A549 (cell line): ENCODE data around the gene GCG. TPM values are rescaled to one million over a fixed set of nuclear protein-coding genes. Genes with fewer than 3 reads are reported as not detected.

Experiments
- ATAC-seq, 2 experiments: fragments of 200-7000 bp in 1 of 2; fragments of >200 bp in 1 of 2; cut with Nextera tagmentation in 1 of 2; cut with Tn5 transposase in 1 of 2; 3 replicates each; pipeline versions ENCODE4 v1.8.0 to v1.9.1; 2018 to 2020; ENCODE audit warnings: mild to moderate bottlenecking in 1 of 2, moderate library complexity in 1 of 2
- CTCF ChIA-PET: fragments of 300-600 bp; sonication (Branson Sonifier 250); formaldehyde crosslinking; extraction: SDS; loops from one replicate; lab custom pipeline; 2021; ENCODE audit warnings: antibody characterized with exemption, inconsistent platforms; lab: Yijun Ruan, JAX
- POLR2A ChIA-PET: fragments of 350-600 bp; formaldehyde crosslinking; extraction: SDS; loops from one replicate; lab custom pipeline; 2021; ENCODE audit warnings: antibody characterized with exemption, inconsistent platforms; lab: Yijun Ruan, JAX
- DNase-seq, 2 experiments: peaks; one replicate each; pipeline versions ENCODE4 v3.0.0 to v3.0.0-alpha.2; 2011 to 2016; ENCODE audit warnings: low read depth in 1 of 2, low spot score in 1 of 2
- FAIRE-seq: peaks from 2 replicates; lab custom pipeline; 2011; peaks lifted over from hg19 to GRCh38; lab: Jason Lieb, UNC
- H3K27ac ChIP-seq, 2 experiments: fragments of >200 bp; sonication (Bioruptor Twin); formaldehyde crosslinking; 3 replicates each; pipeline ENCODE4 v1.5.1; 2016 to 2017
- H3K4me1 ChIP-seq: fragments of >200 bp; sonication (Bioruptor Twin); formaldehyde crosslinking; 3 replicates; pipeline ENCODE4 v1.6.1; 2016
- H3K4me2 ChIP-seq: fragments of >200 bp; sonication (Bioruptor Twin); formaldehyde crosslinking; 3 replicates; pipeline ENCODE4 v1.6.1; 2016
- H3K4me3 ChIP-seq: fragments of >200 bp; sonication (Bioruptor Twin); formaldehyde crosslinking; 3 replicates; pipeline ENCODE4 v1.5.1; 2016
- H3K9me3 ChIP-seq: fragments of >200 bp; sonication (Bioruptor Twin); formaldehyde crosslinking; 3 replicates; pipeline ENCODE4 v1.6.1; 2016
- ATOH8 ChIP-seq: fragments of 250-450 bp; sonication (Bioruptor Pico); IDR thresholded peaks from 2 replicates; pipeline ENCODE4 v1.5.0; 2020; ENCODE audit warnings: low read depth, mild to moderate bottlenecking, moderate library complexity
- CBX2 ChIP-seq: fragments of 200-600 bp; sonication (generic); IDR thresholded peaks from 2 replicates; pipeline ENCODE4 v1.6.1; 2016; ENCODE audit warnings: low read depth, mild to moderate bottlenecking, borderline replicate concordance
- CHD4 ChIP-seq: fragments of 200-600 bp; sonication (generic); IDR thresholded peaks from 2 replicates; pipeline ENCODE4 v1.6.1; 2016; ENCODE audit warnings: antibody characterized with exemption, mild to moderate bottlenecking, borderline replicate concordance
- CTCF ChIP-seq: fragments of >200 bp; sonication (Bioruptor Twin); formaldehyde crosslinking; IDR thresholded peaks from 3 replicates; pipeline ENCODE4 v1.5.1; 2016
- E2F6 ChIP-seq: IDR thresholded peaks from 2 replicates; pipeline ENCODE4 v1.6.1; 2012; ENCODE audit warnings: low read depth, borderline replicate concordance
- EHMT2 ChIP-seq: fragments of 200-600 bp; sonication (generic); IDR thresholded peaks from 2 replicates; pipeline ENCODE4 v1.6.1; 2016; ENCODE audit warnings: antibody characterized with exemption, low read depth, mild to moderate bottlenecking, moderate library complexity
- FOXS1 ChIP-seq: fragments of 250-450 bp; sonication (Bioruptor Pico); IDR thresholded peaks from 2 replicates; pipeline ENCODE4 v1.5.0; 2020; ENCODE audit warnings: mild to moderate bottlenecking, moderate library complexity
- HDAC2 ChIP-seq: fragments of 200-600 bp; sonication (generic); IDR thresholded peaks from 2 replicates; pipeline ENCODE4 v1.6.1; 2016
- HEYL ChIP-seq: fragments of 250-450 bp; sonication (Bioruptor Pico); IDR thresholded peaks from 2 replicates; pipeline ENCODE4 v1.8.0; 2021; ENCODE audit warnings: mild to moderate bottlenecking, moderate library complexity
- HOXB5 ChIP-seq: fragments of 250-450 bp; sonication (Bioruptor Pico); IDR thresholded peaks from 2 replicates; pipeline ENCODE4 v1.5.0; 2020; ENCODE audit warnings: mild to moderate bottlenecking, moderate library complexity
- KDM5A ChIP-seq: fragments of 200-600 bp; sonication (generic); IDR thresholded peaks from 2 replicates; pipeline ENCODE4 v1.6.1; 2016; ENCODE audit warnings: antibody characterized with exemption, mild to moderate bottlenecking
- MYC ChIP-seq: IDR thresholded peaks from 2 replicates; pipeline ENCODE4 v1.6.1; 2012; ENCODE audit warnings: mild to moderate bottlenecking, inconsistent platforms, low read length, improper control_type of control experiment, borderline replicate concordance
- NR3C1 ChIP-seq: fragments of >200 bp; sonication (Bioruptor Twin); formaldehyde crosslinking; IDR thresholded peaks from 3 replicates; pipeline ENCODE4 v1.6.1; 2017
- POLR2A ChIP-seq: IDR thresholded peaks from 2 replicates; pipeline ENCODE4 v1.6.1; 2012; ENCODE audit warnings: mild to moderate bottlenecking, low read length
- RAD21 ChIP-seq, 2 experiments: fragments of >200 bp in 1 of 2; sonication (Bioruptor Twin) in 1 of 2; formaldehyde crosslinking in 1 of 2; IDR thresholded peaks in 1 of 2; conservative IDR thresholded peaks in 1 of 2; 2 replicates in 1 of 2; 3 replicates in 1 of 2; pipeline ENCODE4 v1.6.1; 2012 to 2018; ENCODE audit warnings: inconsistent platforms in 1 of 2
- SMC3 ChIP-seq: fragments of >200 bp; sonication (Bioruptor Twin); formaldehyde crosslinking; IDR thresholded peaks from 3 replicates; pipeline ENCODE4 v1.6.1; 2018; ENCODE audit warnings: inconsistent platforms
- TP53 ChIP-seq: fragments of 250-450 bp; sonication (Bioruptor Pico); IDR thresholded peaks from 2 replicates; pipeline ENCODE4 v1.5.0; 2021; ENCODE audit warnings: mild to moderate bottlenecking, moderate library complexity
- ZFP36 ChIP-seq: fragments of 450-650 bp; IDR thresholded peaks from 2 replicates; pipeline ENCODE4 v1.6.1; 2014; ENCODE audit warnings: borderline replicate concordance; ENCODE audit not compliant: partially characterized antibody
- ZNF302 ChIP-seq: fragments of 250-450 bp; sonication (Bioruptor Pico); IDR thresholded peaks from 2 replicates; pipeline ENCODE4 v1.9.0; 2021; ENCODE audit warnings: inconsistent platforms, mild to moderate bottlenecking, moderate library complexity
- WGBS: methylation state at CpG from one replicate; pipeline ENCODE4 v1.1.6; 2017; ENCODE audit errors: missing lambda C conversion rate; 5-methylcytosine and 5-hydroxymethylcytosine counted together
- polyA plus RNA-seq, 4 experiments: library from polyadenylated mRNA; depleted of rRNA in 3 of 4; stranded (reverse); fragments of >200 nt; fragmentation: RNase III in 1 of 4; extraction: RNeasy Plus Mini Kit Qiagen cat#74134 plus additional on column Dnase treatment in 1 of 4; gene quantifications; 2 replicates in 3 of 4; 3 replicates in 1 of 4; pipeline ENCODE4 v1.2.3, GENCODE V29; 2011 to 2017
- TF ChIP-seq, protein P1 (sequence below): fragments of >200 bp; sonication (Bioruptor Twin); formaldehyde crosslinking; IDR thresholded peaks from 2 replicates; pipeline ENCODE4 v1.6.1; 2016

GCG gene
- polyA plus RNA-seq, 2 of the 4 experiments (the other 2 are of a cell fraction): not detected

DNA sequence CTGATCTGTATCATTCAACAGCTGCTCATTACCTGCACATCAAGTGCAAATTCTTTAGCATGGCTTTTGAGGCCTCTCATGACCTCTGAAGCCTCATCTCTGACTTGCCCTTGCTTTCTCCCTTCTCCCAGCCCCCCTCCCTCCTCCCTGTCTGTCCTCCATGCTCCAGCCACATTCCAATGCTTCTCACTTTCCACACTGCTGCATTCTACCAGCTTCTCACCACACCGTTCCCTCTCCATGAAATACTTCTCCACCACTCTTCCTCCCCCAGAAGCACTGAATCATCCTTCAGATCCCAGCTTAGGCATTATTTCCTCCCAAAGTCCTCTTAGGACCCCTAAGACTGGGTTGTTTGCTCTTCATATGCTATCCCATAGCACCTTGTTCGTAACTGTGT lies 26.9 kb downstream of the GCG start:
- ChIA-PET POLR2A (no interaction called here), CTCF (interaction anchor here (0.8 to 1.7 kb wide), 14 partner anchors 9 to 538 kb away, joined by 3 to 16 read pairs (median 4); no protein-coding TSS in a partner anchor)
- TF ChIP-seq KDM5A (no peak), E2F6 (no peak), ZNF302 (no peak), MYC (no peak), CHD4 (no peak), ZFP36 (no peak), EHMT2 (no peak), HOXB5 (CRISPR knock-in tag) (no peak), NR3C1 (no peak), ATOH8 (no peak), TP53 (CRISPR knock-in tag) (no peak), POLR2A (no peak), HEYL (CRISPR knock-in tag) (no peak), FOXS1 (CRISPR knock-in tag) (no peak), HDAC2 (no peak)
- TF ChIP-seq, protein P1, sequence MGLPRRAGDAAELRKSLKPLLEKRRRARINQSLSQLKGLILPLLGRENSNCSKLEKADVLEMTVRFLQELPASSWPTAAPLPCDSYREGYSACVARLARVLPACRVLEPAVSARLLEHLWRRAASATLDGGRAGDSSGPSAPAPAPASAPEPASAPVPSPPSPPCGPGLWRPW: no peak
- ATAC-seq (no peak), FAIRE-seq (no peak), DNase-seq (no peak)
- Histone ChIP-seq H3K4me1 (no peaks in the 10 kb centered on the region), H3K4me2 (no peak overlapping the region), H3K9me3 (no peaks in the 10 kb centered on the region), H3K4me3 (no peak overlapping the region), H3K27ac (no peak overlapping the region)
- WGBS: 40% methylated on average over 2 of the region's 2 CpGs

DNA sequence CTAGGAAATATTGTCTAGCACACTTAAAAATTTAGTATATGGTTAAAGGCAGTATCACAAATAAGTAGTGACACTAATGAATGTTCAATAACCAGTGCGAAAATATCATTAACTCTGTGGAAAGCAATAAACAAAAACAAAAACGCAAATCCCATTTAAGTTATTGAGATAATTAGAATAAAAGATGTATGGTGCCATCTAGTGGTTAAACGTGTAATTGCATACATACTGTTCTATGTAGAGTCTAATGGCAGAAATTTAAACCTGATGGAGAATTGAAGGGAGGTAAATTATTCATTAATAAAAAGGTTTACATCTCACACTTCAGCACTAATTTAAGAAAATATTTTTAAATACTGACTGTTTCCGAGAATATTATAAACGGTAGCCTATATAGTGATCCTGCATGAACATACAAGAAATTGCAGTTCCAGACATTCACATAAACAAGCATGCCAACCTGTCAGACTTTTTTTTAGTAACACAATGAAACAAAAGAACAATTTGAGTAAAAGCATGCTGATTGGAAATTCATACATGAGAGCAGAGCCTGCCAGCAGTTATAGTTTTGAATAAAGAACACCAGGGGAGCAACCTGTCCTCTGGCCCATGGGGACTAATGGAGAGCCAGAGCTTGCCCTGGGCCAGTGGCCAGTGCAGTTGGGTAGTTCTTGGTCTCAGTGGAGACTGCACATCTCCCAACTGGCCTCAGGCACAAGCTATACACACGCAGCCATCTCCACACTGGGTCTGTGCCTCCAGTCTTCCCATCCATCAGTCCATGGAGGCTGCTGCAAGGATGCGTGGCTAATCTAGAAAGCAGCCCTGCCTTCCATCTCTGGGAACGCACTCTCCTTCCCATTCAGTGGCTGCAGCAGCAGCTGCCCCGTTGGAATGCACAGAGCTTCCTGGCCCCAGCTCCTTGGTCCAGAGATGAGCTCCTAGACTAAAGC lies 28.0 kb downstream of the GCG start:
- ATAC-seq (peak; percentile 67 to 78; a peak in 3 of 6 replicates), FAIRE-seq (no peak), DNase-seq (peak; percentile 35 to 51)
- 16% methylated on average over 8 of the region's 9 CpGs for WGBS
- H3K4me1 ChIP-seq: no peaks in the 10 kb centered on the region
- H3K9me3 ChIP-seq: no peaks in the 10 kb centered on the region
- no peak overlapping the region for H3K4me3 ChIP-seq
- no peak overlapping the region for H3K4me2 ChIP-seq
- ChIA-PET CTCF (interaction anchor here (0.8 to 1.7 kb wide), 14 partner anchors 10 to 537 kb away, joined by 3 to 16 read pairs (median 4); no protein-coding TSS in a partner anchor), POLR2A (no interaction called here)
- H3K27ac ChIP-seq: no peak overlapping the region
- peak; percentile 70 for TF ChIP-seq CTCF
- peak; percentile 72 to 76 for TF ChIP-seq RAD21 (conservative IDR thresholded peaks at IDR 0.05 in 1 of 2, IDR thresholded peaks at IDR 0.05 in 1 of 2)
- peak; percentile 68 for TF ChIP-seq SMC3
- TF ChIP-seq CBX2: no peak
